ENCODE results near the gene TMEFF1. TPM values are rescaled to one million over a fixed set of nuclear protein-coding genes. Genes with fewer than 3 reads are reported as not detected.

TMEFF1 gene
- total RNA-seq, 1 experiment from 2014 or later, result 3.3 TPM

GRCh38 chr9:100432736-100433135 is 40.2 kb upstream of the TMEFF1 start:
- BruUV-seq (replicated peaks), result no TSS peak
- peaks cover 83% of the 10 kb centered on the region for H3K79me2 ChIP-seq (ENCODE audit: insufficient read depth, low read length)
- ATAC-seq (no peak), DNase-seq (ENCODE audit: low read depth, low spot score) (no peak)
- H3K4me3 ChIP-seq (replicated peaks in 1 of 2; ENCODE audit: low read depth in 1 of 2, low read length in 2 of 2), result no peak overlapping the region
- no peak overlapping the region for H3K9ac ChIP-seq (ENCODE audit: low read length)
- no peaks in the 10 kb centered on the region for H3K9me3 ChIP-seq (ENCODE audit: control insufficient read depth in 1 of 2, insufficient read depth in 1 of 2, low read depth in 1 of 2, low read length in 2 of 2)
- intact Hi-C loops (cut with micrococcal nuclease), result no loop called here
- no peak overlapping the region for H3K4me2 ChIP-seq (ENCODE audit: low read length)
- H3K9me2 ChIP-seq (ENCODE audit: insufficient read depth), result no peaks in the 10 kb centered on the region
- H3K27ac ChIP-seq (ENCODE audit: low read depth, low read length), result no peak overlapping the region
- no peak overlapping the region for H2AFZ ChIP-seq (ENCODE audit: low read depth, low read length, poor library complexity, severe bottlenecking)
- TF ChIP-seq SIN3A (IDR thresholded peaks at IDR 0.05; ENCODE audit: low read depth), result no peak
- TF ChIP-seq SP1 (IDR thresholded peaks at IDR 0.05; ENCODE audit: low read depth), result no peak
- no peak for TF ChIP-seq JUND (IDR thresholded peaks at IDR 0.05)
- TF ChIP-seq FOSL1 (IDR thresholded peaks at IDR 0.05; ENCODE audit: low read depth), result no peak
- no peak for TF ChIP-seq SRF (IDR thresholded peaks at IDR 0.05; ENCODE audit: low read depth)
- no peak for TF ChIP-seq EGR1 (IDR thresholded peaks at IDR 0.05; ENCODE audit: low read depth)
- TF ChIP-seq EZH2phosphoT487 (IDR thresholded peaks at IDR 0.05; ENCODE audit: borderline replicate concordance), result no peak
- no peak for TF ChIP-seq CBX3 (IDR thresholded peaks at IDR 0.05; ENCODE audit: low read depth)
- TF ChIP-seq MAX (IDR thresholded peaks at IDR 0.05), result no peak
- TF ChIP-seq YY1 (IDR thresholded peaks at IDR 0.05; ENCODE audit: extremely low read depth, insufficient replicate concordance, low read depth, low read length), result no peak
- TF ChIP-seq EZH2 (IDR thresholded peaks at IDR 0.05), result no peak
- no peak for TF ChIP-seq RAD21 (IDR thresholded peaks at IDR 0.05; ENCODE audit: low read depth)
- no peak for TF ChIP-seq ATF3 (IDR thresholded peaks at IDR 0.05)
- TF ChIP-seq CEBPB (IDR thresholded peaks at IDR 0.05; ENCODE audit: low read depth), result no peak
- TF ChIP-seq ZBTB33 (IDR thresholded peaks at IDR 0.05; ENCODE audit: extremely low read depth, insufficient replicate concordance, low read length), result no peak
- TF ChIP-seq ZFX (IDR thresholded peaks at IDR 0.05), result no peak
- TF ChIP-seq POLR2AphosphoS5 (IDR thresholded peaks at IDR 0.05; ENCODE audit: low read depth, low read length), result no peak
- no peak for TF ChIP-seq REST (IDR thresholded peaks at IDR 0.05; ENCODE audit: low read depth)
- H3K36me3 ChIP-seq (ENCODE audit: control insufficient read depth in 1 of 2, insufficient read depth in 2 of 2, low read length in 2 of 2), result no peaks in the 10 kb centered on the region
- H3K4me1 ChIP-seq (ENCODE audit: control insufficient read depth in 1 of 2, insufficient read depth in 2 of 2, low read length in 2 of 2), result peaks cover 25 to 31% of the 10 kb centered on the region in 2 experiments
- CTCF ChIA-PET, result no interaction called here
- no peaks in the 10 kb centered on the region for H3K27me3 ChIP-seq (ENCODE audit: insufficient read depth, low read length)
- RAD21 ChIA-PET (ENCODE audit: low non-redundant PET in 1 of 2, low total read pairs in 2 of 2, uncharacterized antibody in 2 of 2, unreplicated experiment in 2 of 2), result no interaction called here
- POLR2A ChIA-PET, result no interaction called here
- no peaks in the 10 kb centered on the region; the same call in 1 of the 2 replicates for H4K20me1 ChIP-seq (ENCODE audit: insufficient read depth)

All from HCT116 (cell line).